HepG2 (cell line): ENCODE measurements around the gene PADI2. TPM values are rescaled to one million over a fixed set of nuclear protein-coding genes. Genes with fewer than 3 reads are reported as not detected.

Experiments
- ATAC-seq: fragments of 200-7000 bp; cut with Tn5 transposase; 3 replicates; pipeline ENCODE4 v1.9.1; 2020; ENCODE audit warnings: mild to moderate bottlenecking, moderate library complexity
- BruUV-seq: library from RNA; stranded (reverse); fragments of 400-500 nt; replicated peaks from 2 replicates; lab custom pipeline; 2021; lab: Mats Ljungman, UMichigan
- CTCF ChIA-PET: fragments of 300-600 bp; formaldehyde crosslinking; extraction: SDS; loops from one replicate; lab custom pipeline; 2021; ENCODE audit warnings: low total read pairs, inconsistent platforms, low intra/inter-chr PET ratio; lab: Yijun Ruan, JAX
- POLR2A ChIA-PET: fragments of 350-600 bp; sonication (Branson Sonifier 250); formaldehyde crosslinking; loops from one replicate; lab custom pipeline; 2020; ENCODE audit warnings: antibody characterized with exemption, inconsistent platforms; lab: Yijun Ruan, JAX
- DNase-seq: peaks from one replicate; pipeline ENCODE4 v3.0.0-alpha.2; 2015; ENCODE audit warnings: low spot score
- FAIRE-seq: peaks from 3 replicates; lab custom pipeline; 2011; peaks lifted over from hg19 to GRCh38; lab: Jason Lieb, UNC
- H2AFZ ChIP-seq: one replicate; pipeline ENCODE4 v1.6.1; 2011; ENCODE audit warnings: low read length, inconsistent platforms
- H3K27ac ChIP-seq: fragments of 300-600 bp; 3 replicates; pipeline ENCODE4 v1.8.0; 2011; ENCODE audit warnings: mixed run types, mild to moderate bottlenecking, mixed read lengths, low read length, inconsistent platforms; ENCODE audit not compliant: insufficient read depth; ENCODE audit errors: extremely low read length
- H3K27me3 ChIP-seq, 2 experiments: fragments of 200-600 bp in 1 of 2; 2 replicates in 1 of 2; 3 replicates in 1 of 2; pipeline versions ENCODE4 v1.6.0 to v1.8.0; 2011; ENCODE audit warnings: low read length in 2 of 2, mild to moderate bottlenecking in 2 of 2, moderate library complexity in 2 of 2, inconsistent platforms in 1 of 2; ENCODE audit not compliant: insufficient read depth in 2 of 2, control insufficient read depth in 1 of 2
- H3K36me3 ChIP-seq, 2 experiments: fragments of 200-600 bp in 1 of 2; replicated peaks in 1 of 2; 2 replicates in 1 of 2; 3 replicates in 1 of 2; pipeline versions ENCODE4 v1.5.1 to v1.8.0; 2011; ENCODE audit warnings: low read length in 2 of 2, inconsistent platforms in 1 of 2; ENCODE audit not compliant: insufficient read depth in 2 of 2, control insufficient read depth in 1 of 2
- H3K4me1 ChIP-seq: 2 replicates; pipeline ENCODE4 v1.5.1; 2012; ENCODE audit warnings: low read length, inconsistent platforms; ENCODE audit not compliant: insufficient read depth
- H3K4me2 ChIP-seq: 2 replicates; pipeline ENCODE4 v1.6.0; 2011; ENCODE audit warnings: low read depth, low read length, inconsistent platforms
- H3K4me3 ChIP-seq, 3 experiments: fragments of 200-600 bp in 1 of 3; sonication (generic), shearing (Covaris generic) in 1 of 3; replicated peaks in 1 of 3; 2 replicates each; pipeline ENCODE4 v1.5.1; 2011 to 2016; ENCODE audit warnings: low read length in 3 of 3, inconsistent platforms in 2 of 3, low read depth in 2 of 3, mild to moderate bottlenecking in 2 of 3, control low read depth in 1 of 3, mixed read lengths in 1 of 3; ENCODE audit not compliant: insufficient read depth in 1 of 3
- H3K79me2 ChIP-seq: one replicate; pipeline ENCODE4 v1.6.1; 2011; ENCODE audit warnings: low read length, inconsistent platforms; ENCODE audit not compliant: insufficient read depth
- H3K9ac ChIP-seq: 2 replicates; pipeline ENCODE4 v1.6.0; 2011; ENCODE audit warnings: mild to moderate bottlenecking, low read depth, low read length, inconsistent platforms; ENCODE audit not compliant: insufficient read depth
- H3K9me3 ChIP-seq: 2 replicates; pipeline ENCODE4 v1.5.1; 2012; ENCODE audit warnings: mild to moderate bottlenecking, low read length
- H4K20me1 ChIP-seq: 2 replicates; pipeline ENCODE4 v1.6.0; 2011; ENCODE audit warnings: inconsistent platforms, mild to moderate bottlenecking, low read length, moderate library complexity; ENCODE audit not compliant: insufficient read depth
- AGO2 ChIP-seq: fragments of 200-400 bp; formaldehyde crosslinking; optimal IDR thresholded peaks from 2 replicates; pipeline ENCODE3; 2017; ENCODE audit warnings: mild to moderate bottlenecking, low read depth, low read length, moderate library complexity
- FOSL1 ChIP-seq: sonication (generic); formaldehyde crosslinking; IDR thresholded peaks from 2 replicates; pipeline ENCODE4 v1.9.0; 2021; ENCODE audit warnings: missing genetic modification reagents, borderline replicate concordance
- JUND ChIP-seq: sonication (generic); formaldehyde crosslinking; IDR thresholded peaks from 2 replicates; pipeline ENCODE4 v1.8.0; 2022; ENCODE audit warnings: mild to moderate bottlenecking, missing genetic modification reagents
- MED8 ChIP-seq: sonication (generic); formaldehyde crosslinking; IDR thresholded peaks from 2 replicates; pipeline ENCODE4 v1.8.1; 2023; ENCODE audit warnings: mild to moderate bottlenecking, missing genetic modification reagents; ENCODE audit not compliant: insufficient replicate concordance
- MYC ChIP-seq: sonication (generic); formaldehyde crosslinking; IDR thresholded peaks from 2 replicates; pipeline ENCODE4 v1.9.0; 2021; ENCODE audit warnings: missing genetic modification reagents, borderline replicate concordance
- PAX8 ChIP-seq: sonication (generic); formaldehyde crosslinking; IDR thresholded peaks from 2 replicates; pipeline ENCODE4 v1.8.0; 2022; ENCODE audit warnings: mild to moderate bottlenecking, missing genetic modification reagents, borderline replicate concordance
- ZBTB8A ChIP-seq: sonication (generic); formaldehyde crosslinking; IDR thresholded peaks from 2 replicates; pipeline ENCODE4 v1.4.0; 2020; ENCODE audit warnings: mild to moderate bottlenecking, low read depth, missing genetic modification reagents, borderline replicate concordance
- ZNF44 ChIP-seq: sonication (generic); formaldehyde crosslinking; IDR thresholded peaks from 2 replicates; pipeline ENCODE4 v1.5.1; 2020; ENCODE audit warnings: mild to moderate bottlenecking, missing genetic modification reagents
- ZNF496 ChIP-seq: sonication (generic); formaldehyde crosslinking; IDR thresholded peaks from 2 replicates; pipeline ENCODE4 v1.8.1; 2023; ENCODE audit warnings: mild to moderate bottlenecking, moderate library complexity, missing genetic modification reagents; ENCODE audit not compliant: insufficient replicate concordance
- ZNF746 ChIP-seq: sonication (generic); formaldehyde crosslinking; IDR thresholded peaks from 2 replicates; pipeline ENCODE4 v1.8.0; 2022; ENCODE audit warnings: mild to moderate bottlenecking, missing genetic modification reagents
- WGBS: methylation state at CpG from one replicate; pipeline ENCODE4 v1.1.6; 2017; ENCODE audit warnings: low lambda C conversion rate; 5-methylcytosine and 5-hydroxymethylcytosine counted together
- in situ Hi-C: cut with HindIII; loops from 2 replicates; pipeline ENCODE4 v1.10.0; 2017; ENCODE audit warnings: low pct_unique_long_range_greater_than_20kb; ENCODE audit not compliant: extremely low pct_ligation_motif_present
- intact Hi-C: fragments of 100-400 bp; cut with micrococcal nuclease; formaldehyde crosslinking; loops from one replicate; pipeline ENCODE4 v1.10.0; 2022; ENCODE audit not compliant: unreplicated experiment
- polyA plus RNA-seq, 8 experiments: library from polyadenylated mRNA; depleted of rRNA in 3 of 8; stranded (reverse) in 7 of 8; unstranded in 1 of 8; fragments of >200 nt; fragmentation: Illumina TruSeq in 4 of 8; extraction: Trizol in 4 of 8; gene quantifications; 2 replicates each; pipeline versions ENCODE4 v1.2.1 to v1.2.3, GENCODE V29; 2011 to 2016; ENCODE audit warnings: low read depth in 4 of 8, missing spikeins in 1 of 8, mixed read lengths in 1 of 8; ENCODE audit not compliant: insufficient read depth in 1 of 8
- total RNA-seq, 5 experiments: library from RNA; depleted of rRNA; stranded (reverse); fragments of >200 nt; fragmentation: Illumina TruSeq; extraction: Trizol; gene quantifications; 2 replicates each; pipeline ENCODE4 v1.2.3, GENCODE V29; 2016; ENCODE audit warnings: low read depth in 1 of 5
- TF ChIP-seq, protein P1 (sequence below): sonication (generic); formaldehyde crosslinking; IDR thresholded peaks from 2 replicates; pipeline ENCODE4 v1.4.0; 2020; ENCODE audit warnings: missing genetic modification reagents, borderline replicate concordance
- TF ChIP-seq, protein P2 (sequence below): sonication (generic); formaldehyde crosslinking; IDR thresholded peaks from 2 replicates; pipeline ENCODE4 v1.5.1; 2020; ENCODE audit warnings: mild to moderate bottlenecking, missing genetic modification reagents, moderate library complexity
- TF ChIP-seq, protein P3 (sequence below): sonication (generic); formaldehyde crosslinking; IDR thresholded peaks from 2 replicates; pipeline ENCODE4 v1.8.1; 2023; ENCODE audit warnings: mild to moderate bottlenecking, missing genetic modification reagents
- TF ChIP-seq, protein P4 (sequence below): sonication (generic); formaldehyde crosslinking; IDR thresholded peaks from 2 replicates; pipeline ENCODE4 v1.4.0; 2020; ENCODE audit warnings: mild to moderate bottlenecking, missing genetic modification reagents, borderline replicate concordance

PADI2 gene
- total and polyA plus RNA-seq, 2 of the 13 experiments (the other 11 are each of a cell fraction or from before 2014, with no cell fraction given), result not detected

DNA sequence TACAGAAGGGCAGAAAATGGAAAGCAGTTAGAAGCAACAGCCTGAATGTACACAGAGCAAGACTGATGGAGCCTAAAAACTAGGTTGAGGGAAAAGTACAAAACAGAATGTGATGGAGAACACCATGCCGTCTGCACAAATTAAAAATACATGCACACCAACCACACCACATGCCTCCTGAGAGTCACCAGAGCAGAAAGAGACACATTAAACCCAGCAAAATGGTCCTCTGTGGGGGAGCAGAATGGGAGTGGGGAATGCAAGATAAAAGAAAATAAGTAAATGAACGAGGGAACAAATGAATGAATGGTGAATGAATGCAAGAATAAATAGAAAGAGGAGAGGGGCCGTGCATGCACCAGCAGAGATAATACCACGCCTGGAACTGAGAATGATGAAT, 24.1 kb downstream of the PADI2 start:
- H4K20me1 ChIP-seq, result no peaks in the 10 kb centered on the region
- BruUV-seq, result no TSS peak
- H3K9ac ChIP-seq, result no peak overlapping the region
- H3K4me1 ChIP-seq, result peaks cover 20% of the 10 kb centered on the region
- no peak for DNase-seq
- H3K27ac ChIP-seq, result no peak overlapping the region
- POLR2A ChIA-PET, result no interaction called here
- WGBS, result 32% methylated on average over 4 of the region's 4 CpGs
- H3K36me3 ChIP-seq, result no peaks in the 10 kb centered on the region
- peaks cover 3 to 27% of the 10 kb centered on the region in 2 experiments; a peak in 3 of 5 replicates for H3K27me3 ChIP-seq
- FAIRE-seq, result no peak
- H2AFZ ChIP-seq, result no peak overlapping the region
- H3K79me2 ChIP-seq, result no peaks in the 10 kb centered on the region
- intact Hi-C loops, result no loop called here
- CTCF ChIA-PET, result no interaction called here
- H3K4me3 ChIP-seq, result no peak overlapping the region
- no peak for ATAC-seq
- in situ Hi-C loops, result no loop called here
- no peak overlapping the region for H3K4me2 ChIP-seq
- no peaks in the 10 kb centered on the region for H3K9me3 ChIP-seq
- TF ChIP-seq ZNF44 (no peak), MED8 (CRISPR knock-in tag) (no peak), JUND (no peak), PAX8 (CRISPR knock-in tag) (no peak), FOSL1 (no peak), ZNF746 (CRISPR knock-in tag) (no peak), MYC (CRISPR knock-in tag) (no peak), ZNF496 (CRISPR knock-in tag) (no peak), ZBTB8A (CRISPR knock-in tag) (no peak), AGO2 (no peak)
- TF ChIP-seq, protein P1, sequence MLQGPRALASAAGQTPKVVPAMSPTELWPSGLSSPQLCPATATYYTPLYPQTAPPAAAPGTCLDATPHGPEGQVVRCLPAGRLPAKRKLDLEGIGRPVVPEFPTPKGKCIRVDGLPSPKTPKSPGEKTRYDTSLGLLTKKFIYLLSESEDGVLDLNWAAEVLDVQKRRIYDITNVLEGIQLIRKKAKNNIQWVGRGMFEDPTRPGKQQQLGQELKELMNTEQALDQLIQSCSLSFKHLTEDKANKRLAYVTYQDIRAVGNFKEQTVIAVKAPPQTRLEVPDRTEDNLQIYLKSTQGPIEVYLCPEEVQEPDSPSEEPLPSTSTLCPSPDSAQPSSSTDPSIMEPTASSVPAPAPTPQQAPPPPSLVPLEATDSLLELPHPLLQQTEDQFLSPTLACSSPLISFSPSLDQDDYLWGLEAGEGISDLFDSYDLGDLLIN (CRISPR knock-in tag), result no peak
- TF ChIP-seq, protein P2, sequence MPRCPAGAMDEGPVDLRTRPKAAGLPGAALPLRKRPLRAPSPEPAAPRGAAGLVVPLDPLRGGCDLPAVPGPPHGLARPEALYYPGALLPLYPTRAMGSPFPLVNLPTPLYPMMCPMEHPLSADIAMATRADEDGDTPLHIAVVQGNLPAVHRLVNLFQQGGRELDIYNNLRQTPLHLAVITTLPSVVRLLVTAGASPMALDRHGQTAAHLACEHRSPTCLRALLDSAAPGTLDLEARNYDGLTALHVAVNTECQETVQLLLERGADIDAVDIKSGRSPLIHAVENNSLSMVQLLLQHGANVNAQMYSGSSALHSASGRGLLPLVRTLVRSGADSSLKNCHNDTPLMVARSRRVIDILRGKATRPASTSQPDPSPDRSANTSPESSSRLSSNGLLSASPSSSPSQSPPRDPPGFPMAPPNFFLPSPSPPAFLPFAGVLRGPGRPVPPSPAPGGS (CRISPR knock-in tag), result no peak
- TF ChIP-seq, protein P3, sequence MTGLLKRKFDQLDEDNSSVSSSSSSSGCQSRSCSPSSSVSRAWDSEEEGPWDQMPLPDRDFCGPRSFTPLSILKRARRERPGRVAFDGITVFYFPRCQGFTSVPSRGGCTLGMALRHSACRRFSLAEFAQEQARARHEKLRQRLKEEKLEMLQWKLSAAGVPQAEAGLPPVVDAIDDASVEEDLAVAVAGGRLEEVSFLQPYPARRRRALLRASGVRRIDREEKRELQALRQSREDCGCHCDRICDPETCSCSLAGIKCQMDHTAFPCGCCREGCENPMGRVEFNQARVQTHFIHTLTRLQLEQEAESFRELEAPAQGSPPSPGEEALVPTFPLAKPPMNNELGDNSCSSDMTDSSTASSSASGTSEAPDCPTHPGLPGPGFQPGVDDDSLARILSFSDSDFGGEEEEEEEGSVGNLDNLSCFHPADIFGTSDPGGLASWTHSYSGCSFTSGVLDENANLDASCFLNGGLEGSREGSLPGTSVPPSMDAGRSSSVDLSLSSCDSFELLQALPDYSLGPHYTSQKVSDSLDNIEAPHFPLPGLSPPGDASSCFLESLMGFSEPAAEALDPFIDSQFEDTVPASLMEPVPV (CRISPR knock-in tag), result no peak
- TF ChIP-seq, protein P4, sequence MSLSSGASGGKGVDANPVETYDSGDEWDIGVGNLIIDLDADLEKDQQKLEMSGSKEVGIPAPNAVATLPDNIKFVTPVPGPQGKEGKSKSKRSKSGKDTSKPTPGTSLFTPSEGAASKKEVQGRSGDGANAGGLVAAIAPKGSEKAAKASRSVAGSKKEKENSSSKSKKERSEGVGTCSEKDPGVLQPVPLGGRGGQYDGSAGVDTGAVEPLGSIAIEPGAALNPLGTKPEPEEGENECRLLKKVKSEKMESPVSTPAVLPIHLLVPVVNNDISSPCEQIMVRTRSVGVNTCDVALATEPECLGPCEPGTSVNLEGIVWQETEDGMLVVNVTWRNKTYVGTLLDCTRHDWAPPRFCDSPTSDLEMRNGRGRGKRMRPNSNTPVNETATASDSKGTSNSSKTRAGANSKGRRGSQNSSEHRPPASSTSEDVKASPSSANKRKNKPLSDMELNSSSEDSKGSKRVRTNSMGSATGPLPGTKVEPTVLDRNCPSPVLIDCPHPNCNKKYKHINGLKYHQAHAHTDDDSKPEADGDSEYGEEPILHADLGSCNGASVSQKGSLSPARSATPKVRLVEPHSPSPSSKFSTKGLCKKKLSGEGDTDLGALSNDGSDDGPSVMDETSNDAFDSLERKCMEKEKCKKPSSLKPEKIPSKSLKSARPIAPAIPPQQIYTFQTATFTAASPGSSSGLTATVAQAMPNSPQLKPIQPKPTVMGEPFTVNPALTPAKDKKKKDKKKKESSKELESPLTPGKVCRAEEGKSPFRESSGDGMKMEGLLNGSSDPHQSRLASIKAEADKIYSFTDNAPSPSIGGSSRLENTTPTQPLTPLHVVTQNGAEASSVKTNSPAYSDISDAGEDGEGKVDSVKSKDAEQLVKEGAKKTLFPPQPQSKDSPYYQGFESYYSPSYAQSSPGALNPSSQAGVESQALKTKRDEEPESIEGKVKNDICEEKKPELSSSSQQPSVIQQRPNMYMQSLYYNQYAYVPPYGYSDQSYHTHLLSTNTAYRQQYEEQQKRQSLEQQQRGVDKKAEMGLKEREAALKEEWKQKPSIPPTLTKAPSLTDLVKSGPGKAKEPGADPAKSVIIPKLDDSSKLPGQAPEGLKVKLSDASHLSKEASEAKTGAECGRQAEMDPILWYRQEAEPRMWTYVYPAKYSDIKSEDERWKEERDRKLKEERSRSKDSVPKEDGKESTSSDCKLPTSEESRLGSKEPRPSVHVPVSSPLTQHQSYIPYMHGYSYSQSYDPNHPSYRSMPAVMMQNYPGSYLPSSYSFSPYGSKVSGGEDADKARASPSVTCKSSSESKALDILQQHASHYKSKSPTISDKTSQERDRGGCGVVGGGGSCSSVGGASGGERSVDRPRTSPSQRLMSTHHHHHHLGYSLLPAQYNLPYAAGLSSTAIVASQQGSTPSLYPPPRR (CRISPR knock-in tag), result no peak
